Right lung (tissue), 5 donors: ENCODE results near the gene PLAAT1. TPM values are rescaled to one million over a fixed set of nuclear protein-coding genes. Genes with fewer than 3 reads are reported as not detected.

ENCODE experiments used
- DNase-seq, 2 donors: peaks; one replicate each; pipeline ENCODE4 v3.0.0-alpha.2; 2013
- polyA plus RNA-seq, 5 donors: library from polyadenylated mRNA; unstranded; fragments of 120-200 nt; gene quantifications; one replicate each; pipeline versions ENCODE4 v1.2.1 to v1.2.3, GENCODE V29; 2013; ENCODE audit warnings: inconsistent platforms in 1 of 5, low replicate concordance in 1 of 5; ENCODE audit not compliant: insufficient read length in 5 of 5, insufficient read depth in 1 of 5

The PLAAT1 gene
- polyA plus RNA-seq, 5 donors: 0.40 to 1.1 (median 0.60) TPM

DNA sequence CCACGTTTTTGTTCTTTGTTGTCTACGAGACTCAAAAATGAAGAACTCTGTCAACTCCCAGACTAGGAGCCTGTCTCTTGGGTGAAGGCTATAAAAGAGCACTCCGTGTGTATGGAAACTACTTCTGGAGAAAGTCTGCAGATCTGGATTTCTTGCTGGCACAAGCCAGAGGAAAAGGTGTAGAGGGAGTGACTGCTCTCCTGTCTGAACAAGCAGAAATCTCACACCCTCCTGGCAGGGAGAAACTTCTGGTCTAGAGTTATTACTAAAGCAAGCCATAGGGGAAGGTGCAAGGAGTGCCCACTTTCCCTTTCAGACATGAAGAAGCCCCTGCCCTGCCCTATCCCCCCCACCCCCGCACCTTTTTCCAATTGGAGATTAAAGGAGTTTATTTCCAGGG lies 9.5 kb downstream of the PLAAT1 start:
- no peak for DNase-seq

DNA sequence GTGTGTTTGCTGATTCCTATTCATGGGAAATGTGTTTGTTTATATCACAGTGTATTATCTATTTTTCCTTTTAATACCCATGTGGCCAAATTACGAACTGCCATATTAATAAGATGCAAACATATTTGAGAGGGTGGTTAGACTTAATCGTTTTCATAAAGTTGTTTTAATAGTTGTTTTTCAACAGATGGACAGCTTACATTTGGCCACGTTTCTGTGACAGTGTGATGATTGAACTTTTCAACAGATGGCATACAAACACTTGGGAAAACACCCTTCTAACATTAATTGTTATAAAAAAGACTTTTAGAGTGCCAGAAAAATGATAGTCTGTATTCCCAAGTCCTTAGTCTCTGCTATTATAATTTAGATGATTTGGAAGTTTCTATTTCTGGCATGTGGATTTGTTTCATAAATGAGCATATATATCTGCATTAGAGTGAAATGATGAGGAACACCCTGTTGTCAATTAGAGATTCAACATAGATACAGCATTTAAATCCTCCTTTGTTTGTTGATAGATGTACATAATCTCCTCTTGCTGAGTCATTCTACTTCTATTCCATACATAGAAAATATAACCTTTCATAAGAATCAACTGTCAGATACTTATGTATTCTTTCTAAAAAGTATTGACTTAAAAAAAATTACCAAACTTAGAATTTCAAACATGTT lies 13.1 kb downstream of the PLAAT1 start:
- DNase-seq: no peak

DNA sequence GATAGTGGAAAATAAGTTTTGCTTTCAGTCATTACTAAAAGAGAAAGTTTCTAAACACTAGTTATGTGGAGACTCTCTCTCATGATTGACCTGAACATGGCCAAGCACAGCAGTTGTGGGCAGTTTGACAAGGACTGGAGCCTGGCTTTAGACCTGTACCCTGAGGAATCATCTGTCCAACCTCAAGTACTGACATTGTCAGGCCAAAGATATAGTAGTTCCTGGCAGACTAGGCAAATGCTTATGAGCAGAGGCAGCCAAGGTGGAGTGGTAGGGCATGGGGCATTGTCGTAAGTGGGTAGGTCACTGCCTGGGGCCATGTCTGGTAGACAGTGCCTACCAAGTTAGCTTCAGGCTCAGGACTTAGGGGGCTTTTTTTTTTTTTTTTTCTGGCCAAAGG lies 20.9 kb downstream of the PLAAT1 start:
- DNase-seq: no peak

DNA sequence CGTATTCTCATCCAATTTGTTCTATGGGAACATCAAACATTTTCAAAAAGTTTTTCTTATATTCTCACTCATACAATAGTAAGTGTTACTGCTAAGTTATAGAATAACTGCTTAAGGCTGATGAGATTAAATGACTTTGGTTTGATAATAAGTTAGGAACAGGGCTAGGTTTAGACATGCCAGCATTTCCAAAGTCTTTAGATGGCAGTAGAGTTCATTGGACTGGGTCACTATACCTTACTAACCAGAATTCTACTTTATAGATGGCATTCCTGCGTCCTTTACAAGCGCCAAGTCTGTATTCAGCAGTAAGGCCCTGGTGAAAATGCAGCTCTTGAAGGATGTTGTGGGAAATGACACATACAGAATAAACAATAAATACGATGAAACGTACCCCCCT lies 21.7 kb downstream of the PLAAT1 start:
- DNase-seq: no peak

DNA sequence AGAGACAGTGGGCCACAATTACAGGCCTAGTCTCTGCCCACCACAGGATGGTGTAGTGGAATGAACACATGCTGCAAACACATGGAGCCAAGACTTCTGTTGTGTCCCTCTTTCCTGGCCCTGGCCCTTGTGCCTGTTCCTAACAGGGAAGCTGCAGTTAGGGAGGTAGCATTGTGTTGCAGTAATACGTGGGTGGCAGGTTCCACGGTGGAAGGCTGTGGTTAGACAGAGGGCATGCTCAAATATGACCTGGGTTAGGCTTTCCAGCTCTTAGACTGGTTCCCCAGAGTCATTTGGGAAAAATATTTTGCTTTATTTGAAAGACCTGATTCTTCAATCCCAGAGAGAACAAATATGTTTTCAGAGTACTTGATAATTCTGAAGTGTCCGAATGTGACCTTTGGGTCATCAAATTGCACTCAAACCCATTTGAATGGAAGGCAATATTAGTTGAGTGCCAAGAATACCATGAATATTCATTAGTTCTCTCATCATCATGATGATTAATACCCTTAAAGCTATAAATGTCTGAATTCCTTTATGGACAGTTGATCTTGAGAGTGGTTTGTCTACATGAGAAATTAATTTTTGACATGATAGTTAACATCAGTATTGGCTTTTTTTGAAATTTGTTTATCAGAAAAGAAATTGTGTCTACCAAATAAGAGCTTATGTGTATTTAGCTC lies 28.5 kb downstream of the PLAAT1 start:
- DNase-seq: no peak

DNA sequence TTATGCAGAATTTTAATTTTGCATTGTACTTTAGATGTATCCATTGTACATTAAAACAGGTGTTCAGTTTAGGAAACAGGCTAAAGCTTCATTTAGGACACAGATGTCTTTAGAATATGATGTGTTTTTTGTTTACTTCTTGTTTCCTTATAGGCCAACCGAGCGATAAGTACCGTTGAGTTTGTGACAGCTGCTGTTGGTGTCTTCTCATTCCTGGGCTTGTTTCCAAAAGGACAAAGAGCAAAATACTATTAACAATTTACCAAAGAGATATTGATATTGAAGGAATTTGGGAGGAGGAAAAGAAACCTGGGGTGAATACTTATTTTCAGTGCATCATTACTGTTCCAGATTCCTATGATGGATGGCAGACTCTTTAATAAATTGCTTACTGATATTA lies 29.4 kb downstream of the PLAAT1 start:
- no peak for DNase-seq

DNA sequence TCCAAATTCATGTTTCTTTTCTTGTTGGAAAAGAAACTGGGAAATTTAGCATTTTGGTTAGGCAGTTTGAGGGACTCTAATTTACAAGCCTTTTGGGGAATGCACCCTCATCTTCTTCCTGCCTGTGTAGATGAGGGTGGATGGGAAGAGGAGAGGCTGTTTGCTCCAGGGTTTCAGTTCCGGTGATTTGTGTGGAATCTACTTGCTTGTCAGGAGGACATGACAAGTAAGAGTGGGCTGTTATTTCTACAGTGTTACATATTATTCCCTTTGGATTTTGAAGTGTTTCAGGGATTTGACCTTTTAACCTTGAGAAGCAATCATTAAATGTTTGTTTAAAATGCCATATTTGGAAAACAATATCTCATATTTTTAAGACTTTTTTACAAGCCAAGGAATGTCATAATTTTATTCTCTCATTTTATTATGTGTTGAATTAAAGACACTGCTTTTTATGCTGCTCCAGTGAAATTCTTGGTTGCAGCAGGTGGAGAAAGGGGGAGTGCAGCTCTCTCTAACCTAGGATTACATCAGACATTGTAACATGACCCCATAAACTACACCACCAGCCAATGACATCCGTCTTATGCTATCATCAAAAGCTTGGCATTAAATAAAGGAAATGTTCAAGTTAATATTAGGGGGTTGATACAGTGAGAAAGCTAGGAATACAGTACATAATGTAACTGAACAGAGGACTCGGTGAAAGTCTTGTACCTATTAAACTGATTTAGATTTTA lies 30.2 kb downstream of the PLAAT1 start:
- DNase-seq: no peak

DNA sequence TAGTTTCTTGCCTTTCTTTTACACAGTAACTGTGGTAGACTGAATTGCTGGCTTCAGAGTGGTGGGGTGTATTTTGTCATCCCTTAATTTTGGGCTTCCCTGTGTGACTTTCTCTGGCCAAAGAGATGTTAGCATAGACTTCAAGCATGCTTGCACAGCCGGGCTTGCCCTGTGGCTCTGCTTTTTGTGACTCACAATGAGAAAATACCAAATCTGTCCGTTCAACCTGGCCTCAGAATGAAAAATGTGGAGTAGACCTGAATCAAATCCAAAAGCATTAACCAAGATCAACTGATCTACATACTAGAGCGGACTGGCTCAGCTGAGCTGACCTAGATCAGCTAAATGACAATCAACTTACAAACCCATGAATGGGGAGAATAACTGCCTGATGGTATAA lies 51.4 kb downstream of the PLAAT1 start:
- no peak for DNase-seq

DNA sequence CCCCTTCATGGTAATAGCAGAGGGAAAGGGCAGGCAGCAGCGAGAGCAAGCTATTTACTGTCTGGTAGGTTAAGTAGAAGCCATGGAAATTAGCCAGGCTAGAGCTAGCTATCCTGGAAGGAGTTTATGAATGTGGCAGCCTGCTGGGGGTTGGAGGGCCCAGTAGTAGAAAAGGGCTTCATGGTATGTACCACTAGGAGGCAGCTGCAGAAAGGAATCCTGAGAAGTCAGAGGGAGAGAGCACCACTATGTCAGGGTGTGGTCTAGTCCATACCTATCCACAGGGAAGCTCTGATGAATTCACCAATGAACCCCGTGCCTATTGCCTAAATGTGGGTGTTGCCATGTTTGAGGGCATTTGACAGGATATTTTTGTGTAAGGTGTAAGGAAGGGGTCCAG lies 55.0 kb downstream of the PLAAT1 start:
- no peak for DNase-seq

DNA sequence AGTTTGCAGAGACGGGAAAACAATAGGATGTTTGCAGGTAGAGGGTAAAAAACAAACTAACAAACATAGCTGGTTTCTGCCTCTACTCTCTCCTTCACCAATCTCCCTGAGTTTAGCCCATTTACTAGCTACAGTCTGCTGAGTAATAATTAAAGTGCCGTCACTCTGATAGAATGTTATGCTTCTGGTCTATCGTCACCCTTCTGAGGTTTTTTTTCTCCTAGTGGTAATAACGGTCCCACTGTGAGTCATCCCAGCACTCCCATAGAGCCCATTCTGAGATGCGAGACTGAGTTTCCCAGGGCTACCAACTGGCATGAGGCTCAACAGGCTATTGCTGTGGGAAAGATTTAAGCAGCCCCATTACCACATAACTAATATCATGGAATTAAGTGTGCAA lies 56.4 kb downstream of the PLAAT1 start:
- DNase-seq: no peak

DNA sequence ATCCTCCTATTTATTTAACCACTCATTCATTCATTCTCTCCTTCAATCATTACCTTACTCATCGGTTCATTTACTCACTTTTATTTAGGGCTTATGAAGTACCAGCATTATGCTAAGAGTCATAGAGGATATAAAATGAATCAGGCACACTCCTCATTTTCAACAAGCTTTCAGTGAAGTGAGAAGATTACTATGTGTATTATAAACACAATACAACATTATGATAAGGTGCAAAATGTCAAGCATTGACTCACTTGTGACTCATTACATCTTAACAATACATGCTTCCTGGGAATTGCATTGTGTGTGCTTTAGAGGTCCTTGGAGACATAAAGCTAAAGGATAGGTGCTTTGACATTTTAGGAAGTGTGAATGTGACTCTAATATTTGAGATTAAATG lies 60.4 kb downstream of the PLAAT1 start:
- DNase-seq: no peak

DNA sequence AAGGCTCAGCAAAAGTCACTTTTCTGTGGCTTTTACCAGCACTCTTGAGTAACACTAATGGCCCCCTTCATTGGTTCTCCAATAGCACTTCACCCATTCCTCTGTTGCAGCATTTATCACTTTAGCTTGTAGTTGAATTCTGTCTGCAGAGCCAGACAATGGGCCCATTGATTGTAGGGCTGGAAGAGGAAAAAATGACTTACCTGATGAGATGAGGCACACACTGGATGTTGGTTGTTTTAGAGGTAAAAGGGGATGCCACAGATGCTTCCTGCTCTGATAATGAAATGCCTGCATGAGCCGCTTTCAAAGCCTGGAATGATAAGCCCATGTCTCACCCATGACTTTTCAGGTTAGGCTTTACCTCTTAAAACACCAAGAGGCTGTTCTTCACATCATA lies 64.3 kb downstream of the PLAAT1 start:
- no peak for DNase-seq

DNA sequence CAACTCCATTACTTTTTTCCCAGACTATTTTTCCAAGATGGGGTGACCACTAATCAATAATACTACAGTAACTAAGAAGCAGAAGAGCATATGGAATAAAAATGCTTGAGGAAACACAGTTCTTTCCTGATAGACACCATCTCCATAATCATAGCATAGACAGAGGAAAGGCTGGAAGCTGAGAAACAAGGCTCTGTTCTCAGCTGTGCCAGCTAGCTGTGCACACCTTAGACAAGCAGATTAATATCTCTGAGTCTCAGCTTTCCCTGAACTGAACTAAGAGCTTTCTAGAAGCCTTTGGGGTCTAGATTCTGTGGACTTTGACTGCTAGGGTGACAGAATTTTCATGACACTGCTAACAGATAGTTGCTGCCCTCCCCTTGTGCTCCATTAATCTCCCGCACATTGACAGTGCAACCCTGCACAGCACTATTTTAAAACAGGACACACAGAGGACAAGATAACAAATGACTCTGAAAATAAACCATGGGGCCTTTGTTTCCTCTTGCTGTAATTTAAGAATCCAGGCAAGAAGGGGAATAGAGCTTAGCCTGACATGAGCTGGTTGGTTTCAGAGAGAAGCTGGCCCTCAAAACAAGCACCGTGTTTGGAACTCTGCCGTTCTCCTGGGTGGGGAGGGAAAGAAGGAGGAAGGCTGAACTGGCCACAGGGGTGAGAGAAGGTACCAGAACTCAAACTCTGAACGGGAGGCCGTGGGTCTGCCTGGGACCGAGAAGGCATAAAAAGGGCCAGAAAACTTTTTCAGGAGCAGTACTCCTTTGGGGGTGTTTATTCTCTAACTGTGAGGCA lies 70.1 kb downstream of the PLAAT1 start:
- no peak for DNase-seq

DNA sequence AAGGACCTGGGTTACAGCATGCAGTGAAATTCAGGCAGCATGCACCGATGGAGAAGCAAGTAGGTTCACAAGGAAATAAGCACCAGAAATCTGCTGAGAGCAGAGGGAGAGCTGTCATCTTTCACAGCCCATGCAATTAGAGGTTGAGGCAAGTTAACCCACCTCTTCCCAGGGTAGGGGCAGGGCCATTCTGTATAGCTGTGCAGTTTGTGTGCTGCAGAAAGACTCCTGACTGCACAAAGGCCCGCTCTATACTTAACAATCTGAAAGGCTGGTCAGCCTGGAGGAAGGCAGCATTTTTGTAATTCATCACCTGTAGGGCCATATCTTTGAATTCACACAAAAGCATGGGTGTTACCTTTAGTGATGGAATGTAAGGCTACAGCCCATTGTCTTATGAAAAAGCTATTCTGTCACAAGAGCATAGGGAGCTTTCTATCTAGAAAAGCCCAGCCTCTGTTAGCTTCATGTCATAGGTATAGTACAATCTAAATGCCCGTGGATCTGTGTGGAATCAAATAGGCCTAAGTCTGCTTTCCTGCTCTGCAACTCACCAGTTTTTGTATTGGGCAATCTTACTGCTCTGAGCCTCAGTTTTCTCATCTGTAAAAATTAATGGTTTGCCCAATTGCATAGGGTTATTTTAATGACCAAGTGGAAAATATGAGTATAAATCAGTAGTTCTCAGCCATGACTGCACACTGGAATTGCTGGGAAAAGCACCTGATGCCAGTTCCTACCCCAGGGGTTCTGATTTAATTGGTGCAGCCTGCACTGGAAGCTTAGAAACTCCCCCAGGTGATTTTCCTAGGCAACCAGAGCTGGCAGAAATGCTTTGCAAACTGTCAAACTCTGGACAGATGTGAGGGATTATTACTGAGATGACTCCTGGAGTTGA lies 72.3 kb downstream of the PLAAT1 start:
- DNase-seq: no peak

DNA sequence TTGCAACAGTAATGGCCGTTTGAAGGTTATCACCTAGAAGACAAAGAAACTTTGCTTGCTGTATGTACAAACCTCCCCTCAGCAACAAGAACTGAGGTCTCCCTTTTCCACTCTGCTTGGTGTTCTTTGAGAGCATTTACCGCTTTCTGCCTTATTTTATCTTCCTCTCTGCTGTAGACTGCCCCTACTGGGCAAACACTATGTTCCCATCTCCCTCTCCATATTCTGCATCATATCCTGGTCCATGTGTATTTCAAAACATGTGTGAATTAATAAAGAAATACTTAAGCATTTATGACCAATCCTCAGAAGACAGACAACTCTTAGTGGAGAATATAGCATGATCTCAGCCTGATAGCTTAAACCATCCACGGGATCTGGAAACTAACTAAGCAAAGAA lies 73.1 kb downstream of the PLAAT1 start:
- DNase-seq: no peak

DNA sequence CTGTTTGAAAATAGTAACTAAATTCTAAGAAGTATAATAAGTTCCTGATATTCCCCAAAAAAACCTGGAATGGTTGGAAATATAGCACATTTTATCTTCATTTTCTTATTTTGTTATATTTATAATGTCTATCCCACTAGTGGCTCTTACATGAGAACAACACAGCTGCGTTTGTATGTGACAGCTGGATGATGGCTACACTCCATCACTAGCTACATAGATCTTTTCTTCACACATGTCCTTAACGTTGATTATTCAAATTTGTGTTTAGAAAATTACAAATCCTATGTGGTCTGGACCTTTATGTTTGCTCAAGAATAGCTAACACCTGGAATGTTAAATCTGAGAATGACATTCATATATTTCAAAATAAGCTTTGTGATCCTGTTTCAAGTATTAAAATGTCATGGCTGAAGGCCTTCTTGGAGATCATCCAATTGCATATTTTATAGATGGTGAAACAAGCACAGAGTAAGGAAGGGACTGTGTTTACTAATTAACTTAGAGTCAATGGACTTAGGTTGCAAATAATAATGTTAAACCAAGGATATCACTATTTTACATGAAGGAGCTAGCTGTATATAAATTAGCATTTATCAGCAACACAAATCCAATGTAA lies 76.8 kb downstream of the PLAAT1 start:
- no peak for DNase-seq
